Measurements from ENCODE around the gene AP1S1. TPM values are rescaled to one million over a fixed set of nuclear protein-coding genes. Genes with fewer than 3 reads are reported as not detected.
A peak's percentile ranks its signal among the peaks of the same experiment; 100 is the strongest.

Gene AP1S1
- total RNA-seq, 4 donors from 2014 or later: 5.5 to 24.4 (median 15.6) TPM

GRCh38 chr7:101172854-101173751, 18.8 kb downstream of the AP1S1 start:
- Histone ChIP-seq H3K4me1 (peaks cover 14 to 31% of the 10 kb centered on the region in 2 donors), H3K27ac (no peak overlapping the region), H3K27me3 (peaks cover 92 to 100% (median 100%) of the 10 kb centered on the region in 3 donors), H3K36me3 (no peaks in the 10 kb centered on the region), H3K9me3 (no peaks in the 10 kb centered on the region), H3K4me3 (peak overlapping the region; percentile 30 to 46 (median 36))
- peak in 1 of 2 donors; percentile 28 for DNase-seq
- peak in 1 of 2 donors; percentile 57 for ATAC-seq
- intact Hi-C loops (cut with DNase I; ENCODE audit: low total_unique reads) (no loop called here), in situ Hi-C loops (cut with MboI; ENCODE audit: low sequenced_read_pairs in 4 of 4) (no loop called here)
- TF ChIP-seq POLR2A (IDR thresholded peaks at IDR 0.05) (no peak), CTCF (IDR thresholded peaks at IDR 0.05 in 4 of 5, conservative IDR thresholded peaks at IDR 0.05 in 1 of 5) (no peak)

GRCh38 chr7:101173752-101174244, 19.5 kb downstream of the AP1S1 start:
- Histone ChIP-seq H3K9me3 (no peaks in the 10 kb centered on the region), H3K4me1 (peaks cover 14 to 31% of the 10 kb centered on the region in 2 donors), H3K36me3 (no peaks in the 10 kb centered on the region), H3K27me3 (peaks cover 91 to 100% (median 98%) of the 10 kb centered on the region in 3 donors), H3K4me3 (peak overlapping the region in 3 of 4 donors; percentile 30 to 46 (median 35)), H3K27ac (no peak overlapping the region)
- DNase-seq: no peak
- in situ Hi-C loops (cut with MboI; ENCODE audit: low sequenced_read_pairs in 4 of 4) (no loop called here), intact Hi-C loops (cut with DNase I; ENCODE audit: low total_unique reads) (no loop called here)
- no peak for ATAC-seq
- TF ChIP-seq CTCF (IDR thresholded peaks at IDR 0.05 in 4 of 5, conservative IDR thresholded peaks at IDR 0.05 in 1 of 5): no peak
- TF ChIP-seq POLR2A (IDR thresholded peaks at IDR 0.05): no peak

GRCh38 chr7:101174322-101174854, 20.1 kb downstream of the AP1S1 start:
- ATAC-seq: no peak

GRCh38 chr7:101175664-101176063, 21.4 kb downstream of the AP1S1 start:
- intact Hi-C loops (cut with DNase I; ENCODE audit: low total_unique reads) (no loop called here), in situ Hi-C loops (cut with MboI; ENCODE audit: low sequenced_read_pairs in 4 of 4) (no loop called here)
- Histone ChIP-seq H3K9me3 (no peaks in the 10 kb centered on the region), H3K4me1 (peaks cover 8 to 25% of the 10 kb centered on the region in 2 donors), H3K27ac (no peak overlapping the region), H3K36me3 (no peaks in the 10 kb centered on the region), H3K27me3 (peaks cover 91 to 100% (median 98%) of the 10 kb centered on the region in 3 donors), H3K4me3 (no peak overlapping the region)
- ATAC-seq (no peak), DNase-seq (no peak)
- TF ChIP-seq POLR2A (IDR thresholded peaks at IDR 0.05) (no peak), CTCF (IDR thresholded peaks at IDR 0.05 in 4 of 5, conservative IDR thresholded peaks at IDR 0.05 in 1 of 5) (no peak)

More at GRCh38 chr7:101174322-101174854, 20.1 kb downstream of the AP1S1 start:
- H3K9me3 ChIP-seq: no peaks in the 10 kb centered on the region
- DNase-seq: no peak
- H3K36me3 ChIP-seq: no peaks in the 10 kb centered on the region
- peaks cover 90 to 100% (median 98%) of the 10 kb centered on the region in 3 donors for H3K27me3 ChIP-seq
- H3K4me3 ChIP-seq: peak overlapping the region in 1 of 4 donors; percentile 46
- in situ Hi-C loops (cut with MboI; ENCODE audit: low sequenced_read_pairs in 4 of 4): no loop called here
- intact Hi-C loops (cut with DNase I; ENCODE audit: low total_unique reads): no loop called here
- H3K27ac ChIP-seq: no peak overlapping the region
- peaks cover 14 to 33% of the 10 kb centered on the region in 2 donors for H3K4me1 ChIP-seq
- no peak for TF ChIP-seq CTCF (IDR thresholded peaks at IDR 0.05 in 4 of 5, conservative IDR thresholded peaks at IDR 0.05 in 1 of 5)
- no peak for TF ChIP-seq POLR2A (IDR thresholded peaks at IDR 0.05)

All from gastrocnemius medialis (tissue), 4 donors.